ENCODE results near the gene FUT8.

GRCh38 chr14:65371784-65372183 lies 40.7 kb upstream of the FUT8 start:
- TF ChIP-seq TOX (CRISPR knock-in tag; IDR thresholded peaks at IDR 0.05; ENCODE audit: borderline replicate concordance) (no peak), PATZ1 (CRISPR knock-in tag; IDR thresholded peaks at IDR 0.05; ENCODE audit: borderline replicate concordance) (no peak), ZNF8 (CRISPR knock-in tag; IDR thresholded peaks at IDR 0.05) (no peak), TCF4 (CRISPR knock-in tag; IDR thresholded peaks at IDR 0.05; ENCODE audit: borderline replicate concordance) (no peak), ZFP30 (CRISPR knock-in tag; IDR thresholded peaks at IDR 0.05) (no peak), CSRNP3 (CRISPR knock-in tag; IDR thresholded peaks at IDR 0.05) (no peak), RARB (CRISPR knock-in tag; IDR thresholded peaks at IDR 0.05) (no peak), PPARA (CRISPR knock-in tag; IDR thresholded peaks at IDR 0.05; ENCODE audit: borderline replicate concordance) (no peak), TSHZ2 (CRISPR knock-in tag; IDR thresholded peaks at IDR 0.05) (no peak), ARNTL (CRISPR knock-in tag; IDR thresholded peaks at IDR 0.05; ENCODE audit: borderline replicate concordance, low read depth) (no peak), ZFP3 (CRISPR knock-in tag; IDR thresholded peaks at IDR 0.05) (no peak)
